Measurements from ENCODE around the gene DOK7. TPM values are rescaled to one million over a fixed set of nuclear protein-coding genes. Genes with fewer than 3 reads are reported as not detected.
A peak's percentile ranks its signal among the peaks of the same experiment; 100 is the strongest.

Gene DOK7
- total and polyA plus RNA-seq, 2 of the 4 experiments (the other 2 are of a cell fraction), result not detected

DNA sequence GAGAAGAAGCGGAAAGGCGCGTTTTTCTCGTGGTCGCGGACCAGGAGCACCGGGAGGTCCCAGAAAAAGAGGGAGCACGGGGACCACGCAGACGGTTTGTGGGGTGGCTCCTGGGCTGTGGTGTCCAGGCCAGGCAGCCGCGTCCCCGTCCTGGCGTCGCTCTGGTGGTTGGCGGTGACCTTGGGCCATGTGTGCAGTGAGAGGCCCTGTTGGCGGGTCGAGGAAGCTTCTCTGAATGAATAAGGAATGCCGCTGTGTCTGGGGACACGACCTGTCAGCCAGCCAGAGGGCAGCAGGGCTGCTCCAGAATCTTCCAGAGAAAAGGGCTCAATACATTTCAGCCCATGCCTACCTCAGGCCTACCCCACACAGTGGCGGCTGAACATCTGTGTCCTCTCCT, 45.7 kb upstream of the DOK7 start:
- no peak overlapping the region for H2BK15ac ChIP-seq (ENCODE audit: low read depth, low read length)
- in situ Hi-C loops (cut with MboI; ENCODE audit: low sequenced_read_pairs) (no loop called here), dilution Hi-C loops (cut with HindIII; ENCODE audit: low sequenced_read_pairs, unreplicated experiment) (no loop called here), intact Hi-C loops (cut with micrococcal nuclease) (no loop called here)
- no peak overlapping the region for H2BK5ac ChIP-seq (ENCODE audit: low read depth, low read length, poor library complexity, severe bottlenecking)
- H3K4ac ChIP-seq (ENCODE audit: low read depth, low read length), result no peak overlapping the region
- TF ChIP-seq MAZ (IDR thresholded peaks at IDR 0.05; ENCODE audit: borderline replicate concordance, low read depth, low read length), result no peak
- TF ChIP-seq SMC3 (IDR thresholded peaks at IDR 0.05; ENCODE audit: low read depth, low read length), result no peak
- no peak for TF ChIP-seq NFE2L2 (IDR thresholded peaks at IDR 0.05; ENCODE audit: low read depth, low read length)
- TF ChIP-seq CHD1 (IDR thresholded peaks at IDR 0.05; ENCODE audit: low read depth, low read length), result no peak
- TF ChIP-seq RFX5 (IDR thresholded peaks at IDR 0.05; ENCODE audit: low read depth, low read length), result no peak
- TF ChIP-seq RAD21 (IDR thresholded peaks at IDR 0.05; ENCODE audit: low read length), result no peak
- no peak for TF ChIP-seq BHLHE40 (IDR thresholded peaks at IDR 0.05; ENCODE audit: low read depth, low read length)
- TF ChIP-seq MAFK (IDR thresholded peaks at IDR 0.05; ENCODE audit: low read depth, low read length), result no peak
- no peak for TF ChIP-seq CEBPB (IDR thresholded peaks at IDR 0.05; ENCODE audit: low read depth, low read length)
- TF ChIP-seq, protein P1, sequence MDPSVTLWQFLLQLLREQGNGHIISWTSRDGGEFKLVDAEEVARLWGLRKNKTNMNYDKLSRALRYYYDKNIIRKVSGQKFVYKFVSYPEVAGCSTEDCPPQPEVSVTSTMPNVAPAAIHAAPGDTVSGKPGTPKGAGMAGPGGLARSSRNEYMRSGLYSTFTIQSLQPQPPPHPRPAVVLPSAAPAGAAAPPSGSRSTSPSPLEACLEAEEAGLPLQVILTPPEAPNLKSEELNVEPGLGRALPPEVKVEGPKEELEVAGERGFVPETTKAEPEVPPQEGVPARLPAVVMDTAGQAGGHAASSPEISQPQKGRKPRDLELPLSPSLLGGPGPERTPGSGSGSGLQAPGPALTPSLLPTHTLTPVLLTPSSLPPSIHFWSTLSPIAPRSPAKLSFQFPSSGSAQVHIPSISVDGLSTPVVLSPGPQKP (IDR thresholded peaks at IDR 0.05; ENCODE audit: borderline replicate concordance, low read depth, low read length), result no peak
- no peak for TF ChIP-seq RCOR1 (IDR thresholded peaks at IDR 0.05; ENCODE audit: insufficient replicate concordance, low read length)
- no peak overlapping the region for H3K4me2 ChIP-seq (ENCODE audit: low read depth, low read length)
- H3K14ac ChIP-seq (replicated peaks; ENCODE audit: low read depth, low read length), result no peak overlapping the region
- H4K8ac ChIP-seq (ENCODE audit: low read depth in 2 of 2, low read length in 2 of 2), result no peak overlapping the region
- no peak overlapping the region for H4K91ac ChIP-seq (ENCODE audit: insufficient read depth, low read depth, low read length)
- H3K4me3 ChIP-seq (ENCODE audit: insufficient read depth, low read depth, low read length), result no peak overlapping the region
- H3K4me1 ChIP-seq (ENCODE audit: control insufficient read depth, insufficient read depth, low read length), result no peaks in the 10 kb centered on the region
- WGBS, 2 experiments (ENCODE audit: extremely low coverage in 2 of 2, insufficient read length in 1 of 2), result 97% methylated on average over 7 of the region's 21 CpGs; no CpG with 5 or more reads in 1 of the 2 experiments
- no peak overlapping the region for H3K9ac ChIP-seq (ENCODE audit: low read depth, low read length)
- H3K36me3 ChIP-seq (ENCODE audit: control insufficient read depth, insufficient read depth, low read length), result peaks cover 24% of the 10 kb centered on the region
- H3K9me1 ChIP-seq (ENCODE audit: insufficient read depth, low read length), result peaks cover 11% of the 10 kb centered on the region; the same call in 1 of the 2 replicates
- H3K9me3 ChIP-seq (ENCODE audit: control insufficient read depth, insufficient read depth, low read length), result no peaks in the 10 kb centered on the region
- H4K5ac ChIP-seq (ENCODE audit: low read depth, low read length), result no peak overlapping the region
- CTCF ChIA-PET, result interaction anchor here (0.5 to 0.6 kb wide), 2 partner anchors 22 to 82 kb away, joined by 3 to 5 read pairs; no protein-coding TSS in a partner anchor
- no TSS peak for BruUV-seq (replicated peaks)
- no peak overlapping the region for H2AK9ac ChIP-seq (replicated peaks; ENCODE audit: low read depth, low read length, poor library complexity)
- H3K56ac ChIP-seq (ENCODE audit: extremely low read depth, insufficient read depth, low read length), result no peak overlapping the region
- POLR2A ChIA-PET (ENCODE audit: unreplicated experiment), result no interaction called here
- H3K18ac ChIP-seq (ENCODE audit: low read depth, low read length), result no peak overlapping the region
- H4K20me1 ChIP-seq (ENCODE audit: insufficient read depth, low read length), result peaks cover 4% of the 10 kb centered on the region
- H3K79me1 ChIP-seq (ENCODE audit: low read depth in 1 of 2, low read length in 2 of 2), result peaks cover 0 to 9% of the 10 kb centered on the region in 2 experiments; a peak in 2 of 4 replicates
- H2AFZ ChIP-seq (replicated peaks; ENCODE audit: low read length, poor library complexity), result peak overlapping the region; percentile 29
- no peak overlapping the region for H2BK20ac ChIP-seq (ENCODE audit: low read depth, low read length)
- H3K27me3 ChIP-seq (ENCODE audit: control insufficient read depth, insufficient read depth, low read length), result no peaks in the 10 kb centered on the region
- DNase-seq, result no peak
- H3K27ac ChIP-seq (ENCODE audit: insufficient read depth, low read length), result no peak overlapping the region
- ATAC-seq (ENCODE audit: low read depth), result no peak
- H2BK120ac ChIP-seq (ENCODE audit: low read depth, low read length), result no peak overlapping the region
- H2AK5ac ChIP-seq (ENCODE audit: low read depth, low read length), result no peak overlapping the region
- no peak overlapping the region for H3K23ac ChIP-seq (ENCODE audit: low read depth, low read length)
